MCF 10A (cell line): ENCODE results near the gene FNIP1. TPM values are rescaled to one million over a fixed set of nuclear protein-coding genes. Genes with fewer than 3 reads are reported as not detected.

Experiments
- BruUV-seq: library from RNA; stranded (reverse); fragments of 400-500 nt; replicated peaks from 2 replicates; lab custom pipeline; 2021; lab: Mats Ljungman, UMichigan
- CTCF ChIA-PET: fragments of 300-600 bp; sonication (Branson Sonifier 250); formaldehyde crosslinking; extraction: SDS; loops from one replicate; lab custom pipeline; 2021; ENCODE audit warnings: antibody characterized with exemption, inconsistent platforms; lab: Yijun Ruan, JAX
- POLR2A ChIA-PET: fragments of 300-600, 350-650 bp; sonication (Branson Sonifier 250); formaldehyde crosslinking; extraction: SDS; loops from one replicate; lab custom pipeline; 2020; ENCODE audit warnings: antibody characterized with exemption, inconsistent platforms; lab: Yijun Ruan, JAX
- DNase-seq: peaks from one replicate; pipeline ENCODE4 v3.0.0-alpha.2; 2018; ENCODE audit not compliant: unreplicated experiment
- H3K27ac Mint-ChIP-seq: one replicate; pipeline ENCODE4 v1.8.0; 2022; ENCODE audit warnings: mild to moderate bottlenecking, low read depth, mixed read lengths; ENCODE audit not compliant: unreplicated experiment
- H3K27me3 Mint-ChIP-seq: one replicate; pipeline ENCODE4 v1.8.0; 2022; ENCODE audit warnings: mixed read lengths; ENCODE audit not compliant: insufficient read depth, unreplicated experiment
- H3K36me3 Mint-ChIP-seq: one replicate; pipeline ENCODE4 v1.8.0; 2022; ENCODE audit warnings: mild to moderate bottlenecking, moderate library complexity, mixed read lengths; ENCODE audit not compliant: insufficient read depth, unreplicated experiment
- H3K4me1 Mint-ChIP-seq: one replicate; pipeline ENCODE4 v1.8.0; 2022; ENCODE audit warnings: mixed read lengths; ENCODE audit not compliant: insufficient read depth, unreplicated experiment
- H3K4me3 Mint-ChIP-seq: one replicate; pipeline ENCODE4 v1.8.0; 2022; ENCODE audit warnings: mild to moderate bottlenecking, moderate library complexity, mixed read lengths; ENCODE audit not compliant: unreplicated experiment
- H3K9me3 Mint-ChIP-seq: one replicate; pipeline ENCODE4 v1.8.0; 2022; ENCODE audit warnings: mixed read lengths; ENCODE audit not compliant: unreplicated experiment
- CTCF ChIP-seq: fragments of 200-600 bp; IDR thresholded peaks from one replicate; pipeline ENCODE4 v1.8.0; 2022; ENCODE audit warnings: antibody characterized with exemption, mild to moderate bottlenecking; ENCODE audit not compliant: unreplicated experiment
- intact Hi-C: fragments of 100-400 bp; cut with micrococcal nuclease; formaldehyde crosslinking; loops from 2 replicates; pipeline ENCODE4 v1.14.1; 2022
- total RNA-seq: library from RNA; stranded (reverse); gene quantifications from 2 replicates; pipeline ENCODE4 v1.2.3, GENCODE V29; 2022

FNIP1 gene
- total RNA-seq, 1 experiment from 2014 or later = 36.3 TPM

- TF ChIP-seq CTCF = no peak
- Mint-ChIP-seq H3K9me3 (peaks cover 6% of the 10 kb centered on the region), H3K4me3 (no peak overlapping the region), H3K27ac (no peak overlapping the region), H3K4me1 (peaks cover 11% of the 10 kb centered on the region), H3K36me3 (peaks cover 83% of the 10 kb centered on the region), H3K27me3 (no peaks in the 10 kb centered on the region)
- ChIA-PET CTCF (interaction anchor here (0.9 to 3.4 kb wide), 2 partner anchors 65 to 352 kb away, joined by 3 to 17 read pairs; no protein-coding TSS in a partner anchor), POLR2A (no interaction called here)
- DNase-seq = no peak
- no TSS peak for BruUV-seq
- intact Hi-C loops = no loop called here
These were observed 142.0 kb downstream of the FNIP1 start for GRCh38 chr5:131654776-131655175.

GRCh38 chr5:131654309-131654708, 142.5 kb downstream of the FNIP1 start:
- CTCF ChIA-PET = interaction anchor here (0.5 to 0.6 kb wide), 2 partner anchors 34 to 353 kb away, joined by 3 read pairs; no protein-coding TSS in a partner anchor
- Mint-ChIP-seq H3K27ac (no peak overlapping the region), H3K9me3 (peaks cover 6% of the 10 kb centered on the region), H3K36me3 (peaks cover 86% of the 10 kb centered on the region), H3K4me3 (no peak overlapping the region), H3K4me1 (peaks cover 15% of the 10 kb centered on the region), H3K27me3 (no peaks in the 10 kb centered on the region)
- TF ChIP-seq CTCF = no peak
- no peak for DNase-seq
- POLR2A ChIA-PET = no interaction called here
- intact Hi-C loops = no loop called here
- BruUV-seq = no TSS peak

- CTCF ChIA-PET = interaction anchor here (1.6 kb wide), 1 partner anchor 414 kb away, joined by 5 read pairs; no protein-coding TSS in a partner anchor
- no peak for TF ChIP-seq CTCF
- peaks cover 6% of the 10 kb centered on the region for H3K9me3 Mint-ChIP-seq
These were observed 147.7 kb downstream of the FNIP1 start for GRCh38 chr5:131649161-131649560.

GRCh38 chr5:131647048-131647769, 149.6 kb downstream of the FNIP1 start:
- H3K27ac Mint-ChIP-seq = no peak overlapping the region
- BruUV-seq = no TSS peak
- peaks cover 88% of the 10 kb centered on the region for H3K36me3 Mint-ChIP-seq
- no peak for DNase-seq
- H3K9me3 Mint-ChIP-seq = peaks cover 6% of the 10 kb centered on the region
- no peaks in the 10 kb centered on the region for H3K27me3 Mint-ChIP-seq
- H3K4me1 Mint-ChIP-seq = peaks cover 5% of the 10 kb centered on the region
- intact Hi-C loops = no loop called here
- ChIA-PET CTCF (interaction anchor here (0.6 to 1.5 kb wide), 6 partner anchors 8 to 360 kb away, joined by 3 to 5 read pairs (median 4); no protein-coding TSS in a partner anchor), POLR2A (interaction anchor here (0.6 to 1.6 kb wide), 4 partner anchors 9 to 226 kb away, joined by 3 to 10 read pairs (median 5); no protein-coding TSS in a partner anchor)
- no peak overlapping the region for H3K4me3 Mint-ChIP-seq
- no peak for TF ChIP-seq CTCF

More at GRCh38 chr5:131649161-131649560, 147.7 kb downstream of the FNIP1 start:
- H3K36me3 Mint-ChIP-seq = peaks cover 87% of the 10 kb centered on the region
- peaks cover 5% of the 10 kb centered on the region for H3K4me1 Mint-ChIP-seq
- DNase-seq = no peak
- intact Hi-C loops = no loop called here
- no peaks in the 10 kb centered on the region for H3K27me3 Mint-ChIP-seq
- no peak overlapping the region for H3K27ac Mint-ChIP-seq
- BruUV-seq = no TSS peak
- no peak overlapping the region for H3K4me3 Mint-ChIP-seq
- POLR2A ChIA-PET = interaction anchor here (0.8 to 1.4 kb wide), 2 partner anchors 17 to 23 kb away, joined by 3 to 5 read pairs; no protein-coding TSS in a partner anchor
